ENCODE data around the gene KMT2B.

Gene KMT2B

DNA sequence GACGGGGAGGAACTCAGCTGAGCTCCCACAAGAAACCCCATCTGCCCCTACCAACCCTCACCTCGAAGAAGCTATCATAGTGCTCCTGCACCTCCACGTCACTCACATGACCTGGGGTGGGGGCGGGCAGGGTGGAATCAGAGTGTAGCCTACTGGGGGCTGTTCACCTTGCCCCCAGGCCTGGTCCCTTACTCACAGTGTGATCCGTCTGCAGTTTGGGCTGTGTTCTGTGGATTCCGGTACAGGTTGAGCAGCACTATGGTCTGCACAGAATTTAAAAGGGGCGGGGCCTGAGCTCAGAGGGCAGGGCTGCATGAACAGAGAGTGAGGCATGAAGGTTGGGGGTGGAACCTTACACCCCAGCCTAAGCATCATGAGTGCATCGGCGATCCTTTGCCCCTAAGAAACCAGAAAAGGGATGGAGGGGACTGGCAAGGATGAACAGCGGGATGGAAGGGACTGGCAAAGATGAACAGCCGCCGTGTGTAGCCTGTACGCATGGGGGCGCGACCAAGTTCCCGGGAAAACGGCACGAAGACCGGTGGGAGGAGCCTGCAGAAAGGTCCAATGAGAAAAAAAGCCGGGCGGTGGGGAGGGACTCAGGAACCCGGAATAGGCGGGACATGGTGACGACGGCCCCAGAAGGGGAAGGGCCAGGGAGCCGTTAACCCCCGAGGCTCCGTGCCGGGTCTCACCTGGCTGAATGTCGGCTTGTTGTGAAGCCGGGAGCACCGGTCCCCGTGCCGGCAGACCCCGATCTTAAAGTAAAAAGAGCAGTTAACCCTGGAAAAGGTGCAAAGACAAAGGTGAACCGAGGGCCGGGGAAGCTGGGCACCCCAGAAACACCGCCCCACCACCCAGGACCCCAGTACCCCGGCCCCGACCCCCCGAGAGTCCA is 26.9 kb downstream of the KMT2B start:
- TF ChIP-seq CTCF (IDR thresholded peaks at IDR 0.05; ENCODE audit: low read depth, low read length, missing control alignments): peak; percentile 63
- in situ Hi-C loops (cut with HindIII; ENCODE audit: low sequenced_read_pairs): no loop called here
- peak; percentile 90 for DNase-seq (ENCODE audit: low read depth)
- H3K4me3 ChIP-seq (ENCODE audit: low read depth, low read length): peak overlapping the region; percentile 71

GRCh38 chr19:35745328-35746086 is 27.7 kb downstream of the KMT2B start, which contains the start of the genes PSENEN and U2AF1L4:
Gene PSENEN, plus strand, starts transcription at chr19:35745651. Its CDS starts 280 bp downstream, at chr19:35745931.
Gene U2AF1L4, minus strand, starts transcription at chr19:35745418. Its CDS starts 27 bp downstream, at chr19:35745391.
- H3K4me3 ChIP-seq (ENCODE audit: low read depth, low read length): peak within 1 kb of the TSS; percentile 71
- TF ChIP-seq CTCF (IDR thresholded peaks at IDR 0.05; ENCODE audit: low read depth, low read length, missing control alignments): no peak
- in situ Hi-C loops (cut with HindIII; ENCODE audit: low sequenced_read_pairs): no loop called here
- peak; percentile 99 for DNase-seq (ENCODE audit: low read depth)

GRCh38 chr19:35746087-35746462 is 28.3 kb downstream of the KMT2B start:
- TF ChIP-seq CTCF (IDR thresholded peaks at IDR 0.05; ENCODE audit: low read depth, low read length, missing control alignments): no peak
- in situ Hi-C loops (cut with HindIII; ENCODE audit: low sequenced_read_pairs): no loop called here
- peak overlapping the region; percentile 71 for H3K4me3 ChIP-seq (ENCODE audit: low read depth, low read length)
- no peak for DNase-seq (ENCODE audit: low read depth)

DNA sequence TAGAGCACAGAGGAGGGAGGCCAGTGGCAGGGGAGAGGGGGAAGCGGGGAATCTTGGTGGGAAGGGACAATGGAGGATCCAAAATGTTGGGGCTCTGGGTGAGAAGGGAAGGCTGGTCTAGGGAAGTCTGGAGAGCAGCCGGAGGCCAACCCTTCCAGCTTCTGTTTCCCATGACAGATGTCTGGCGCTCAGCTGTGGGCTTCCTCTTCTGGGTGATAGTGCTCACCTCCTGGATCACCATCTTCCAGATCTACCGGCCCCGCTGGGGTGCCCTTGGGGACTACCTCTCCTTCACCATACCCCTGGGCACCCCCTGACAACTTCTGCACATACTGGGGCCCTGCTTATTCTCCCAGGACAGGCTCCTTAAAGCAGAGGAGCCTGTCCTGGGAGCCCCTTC is 28.7 kb downstream of the KMT2B start:
- H3K4me3 ChIP-seq (ENCODE audit: low read depth, low read length): peak overlapping the region; percentile 71
- no peak for TF ChIP-seq CTCF (IDR thresholded peaks at IDR 0.05; ENCODE audit: low read depth, low read length, missing control alignments)
- in situ Hi-C loops (cut with HindIII; ENCODE audit: low sequenced_read_pairs): no loop called here
- DNase-seq (ENCODE audit: low read depth): no peak

GRCh38 chr19:35748106-35749020 is 30.6 kb downstream of the KMT2B start, which contains the start of gene LIN37:
Gene LIN37, plus strand, starts transcription at chr19:35748576. Its CDS starts 149 bp downstream, at chr19:35748725.
- no peak for TF ChIP-seq CTCF (IDR thresholded peaks at IDR 0.05; ENCODE audit: low read depth, low read length, missing control alignments)
- in situ Hi-C loops (cut with HindIII; ENCODE audit: low sequenced_read_pairs): no loop called here
- H3K4me3 ChIP-seq (ENCODE audit: low read depth, low read length): peak within 1 kb of the TSS; percentile 94
- DNase-seq (ENCODE audit: low read depth): peak; percentile 100
